Measurements from ENCODE around the gene ACER1.

GRCh38 chr19:6362027-6362350 lies 28.6 kb upstream of the ACER1 start:
- no peak for TF ChIP-seq CTCF (IDR thresholded peaks at IDR 0.05; ENCODE audit: low read depth, low read length)
- no peak for TF ChIP-seq EZH2phosphoT487 (IDR thresholded peaks at IDR 0.05; ENCODE audit: low read depth)
